GM11168 (cell line): Measurements from ENCODE around the gene HBD.

Source experiments
- in situ Hi-C: fragments of 300-500 bp; cut with MboI; formaldehyde crosslinking; loops from one replicate; pipeline ENCODE4 v1.12.0; 2022; ENCODE audit warnings: low sequenced_read_pairs; ENCODE audit not compliant: unreplicated experiment

Gene HBD

GRCh38 chr11:5197536-5197935 lies 36.7 kb downstream of the HBD start:
- in situ Hi-C loops: no loop called here

GRCh38 chr11:5196731-5197130 lies 37.6 kb downstream of the HBD start:
- in situ Hi-C loops: no loop called here

GRCh38 chr11:5196067-5196466 lies 38.2 kb downstream of the HBD start:
- in situ Hi-C loops: no loop called here

- in situ Hi-C loops: no loop called here
Measured at GRCh38 chr11:5192738-5193137, 41.5 kb downstream of the HBD start.

- in situ Hi-C loops: no loop called here
Measured at GRCh38 chr11:5188201-5188600, 46.1 kb downstream of the HBD start.
